Epithelial cell of esophagus (primary cell): ENCODE measurements around the gene GSE1.

Source experiments
- DNase-seq: peaks from one replicate; pipeline ENCODE4 v3.0.0; 2010; ENCODE audit warnings: low read depth
- H3K4me3 ChIP-seq: 2 replicates; pipeline ENCODE4 v1.5.1; 2011; ENCODE audit warnings: mild to moderate bottlenecking, low read length, control low read depth
- CTCF ChIP-seq: IDR thresholded peaks from 2 replicates; pipeline ENCODE4 v1.5.1; 2011; ENCODE audit warnings: low read depth, mild to moderate bottlenecking, low read length, control low read depth, inconsistent platforms; ENCODE audit not compliant: insufficient read depth; ENCODE audit errors: missing control alignments

GSE1 gene

GRCh38 chr16:85615852-85616606 is 2.9 kb downstream of the GSE1 start:
- TF ChIP-seq CTCF: peak; percentile 86
- peak overlapping the region; percentile 72 for H3K4me3 ChIP-seq
- DNase-seq: peak; percentile 72

- TF ChIP-seq CTCF: no peak
- DNase-seq: no peak
- H3K4me3 ChIP-seq: no peak overlapping the region
Observed at GRCh38 chr16:85616607-85617321, 3.6 kb downstream of the GSE1 start.

- no peak for TF ChIP-seq CTCF
- H3K4me3 ChIP-seq: no peak overlapping the region
- DNase-seq: peak; percentile 68
Observed at GRCh38 chr16:85617948-85618347, 4.8 kb downstream of the GSE1 start.

- DNase-seq: no peak
- no peak for TF ChIP-seq CTCF
- no peak overlapping the region for H3K4me3 ChIP-seq
Observed at GRCh38 chr16:85618521-85618920, 5.4 kb downstream of the GSE1 start.

- TF ChIP-seq CTCF: no peak
- no peak for DNase-seq
Observed at GRCh38 chr16:85619101-85619891, 6.2 kb downstream of the GSE1 start.

GRCh38 chr16:85620374-85620773 is 7.3 kb downstream of the GSE1 start:
- no peak overlapping the region for H3K4me3 ChIP-seq
- no peak for TF ChIP-seq CTCF
- no peak for DNase-seq

More at GRCh38 chr16:85619101-85619891, 6.2 kb downstream of the GSE1 start:
- H3K4me3 ChIP-seq: no peak overlapping the region
